ENCODE data around the gene SMOC2.
"Not testable (repeated sequence)": the region's sequence is repeated elsewhere in the genome, so short reads cannot be mapped to it uniquely, and the experiment has no call there.

SMOC2 gene

DNA sequence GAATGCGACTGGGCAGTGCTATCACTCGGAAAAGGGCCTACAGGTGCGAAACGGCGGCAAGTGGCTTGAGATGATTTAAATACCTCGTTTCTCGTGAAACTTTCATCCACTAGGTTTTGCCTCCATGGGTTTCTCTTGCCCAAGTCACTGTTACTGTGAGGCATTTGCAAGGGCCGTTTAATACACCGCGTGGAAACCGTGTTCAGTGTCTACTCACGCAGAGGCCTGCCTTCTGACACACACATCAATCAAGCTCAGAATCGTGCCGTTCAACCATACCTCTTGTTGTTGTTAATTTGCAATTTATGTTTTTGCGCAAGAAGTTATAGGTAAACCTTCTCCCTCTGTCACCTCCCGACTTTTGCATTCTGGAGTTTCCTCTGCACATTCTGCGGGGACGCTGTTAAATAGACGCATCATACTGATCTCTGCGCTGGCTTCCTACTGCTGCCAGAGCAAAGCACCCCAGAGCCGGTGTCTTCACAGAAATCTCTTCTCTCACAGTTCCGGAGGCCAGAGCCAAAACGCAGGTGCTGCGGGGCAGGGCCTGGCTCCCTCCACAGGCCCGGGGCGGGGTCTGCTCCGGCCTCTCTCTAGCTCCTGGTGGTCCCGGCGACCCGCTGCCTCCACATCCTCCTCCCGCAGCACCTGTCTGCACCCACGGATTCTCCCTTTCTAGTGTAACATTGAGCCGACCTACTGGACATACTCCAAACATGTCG, 251.4 kb downstream of the SMOC2 start:
- DNase-seq = no peak

DNA sequence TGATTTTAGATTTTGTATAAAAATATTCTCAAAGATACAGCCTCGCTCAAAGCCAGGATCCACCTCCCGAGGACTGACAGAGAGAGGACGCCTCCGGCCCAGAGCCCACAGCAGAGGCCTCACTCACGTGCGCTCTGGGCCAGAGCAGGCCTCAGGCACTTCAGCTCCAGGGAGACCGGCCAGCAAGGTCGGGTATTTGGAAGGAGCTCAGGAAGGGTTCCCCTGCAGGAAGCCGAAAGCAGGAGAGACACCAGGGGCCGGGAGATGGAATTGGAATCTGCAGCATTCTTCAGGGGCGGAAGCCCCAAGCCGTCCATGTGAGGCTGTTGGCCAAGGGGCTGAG, 251.9 kb downstream of the SMOC2 start:
- not testable (repeated sequence) for DNase-seq

DNA sequence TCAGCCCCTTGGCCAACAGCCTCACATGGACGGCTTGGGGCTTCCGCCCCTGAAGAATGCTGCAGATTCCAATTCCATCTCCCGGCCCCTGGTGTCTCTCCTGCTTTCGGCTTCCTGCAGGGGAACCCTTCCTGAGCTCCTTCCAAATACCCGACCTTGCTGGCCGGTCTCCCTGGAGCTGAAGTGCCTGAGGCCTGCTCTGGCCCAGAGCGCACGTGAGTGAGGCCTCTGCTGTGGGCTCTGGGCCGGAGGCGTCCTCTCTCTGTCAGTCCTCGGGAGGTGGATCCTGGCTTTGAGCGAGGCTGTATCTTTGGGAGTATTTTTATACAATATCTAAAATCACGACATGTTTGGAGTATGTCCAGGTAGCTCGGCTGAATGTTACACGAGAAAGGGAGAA, 253.8 kb downstream of the SMOC2 start:
- not testable (repeated sequence) for DNase-seq

DNA sequence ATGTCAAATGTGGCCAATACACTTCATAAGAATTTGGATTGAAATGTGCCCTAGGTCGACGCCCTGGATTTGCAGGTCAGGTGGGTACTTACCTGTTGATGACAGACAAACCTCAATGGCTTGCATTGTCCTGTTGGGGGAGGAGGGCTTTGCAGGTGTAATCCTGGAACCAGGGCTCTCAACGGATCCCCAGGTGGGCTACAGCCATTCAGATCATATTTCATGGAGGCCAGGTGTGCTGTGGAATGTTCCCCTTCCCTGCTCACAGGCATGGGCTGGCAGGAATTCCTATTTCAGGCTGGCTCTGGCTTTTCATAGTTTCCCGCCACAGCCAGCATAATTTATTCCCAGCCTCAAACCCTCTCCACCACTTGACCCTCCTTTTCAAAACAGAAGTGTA, 254.7 kb downstream of the SMOC2 start:
- DNase-seq = no peak

DNA sequence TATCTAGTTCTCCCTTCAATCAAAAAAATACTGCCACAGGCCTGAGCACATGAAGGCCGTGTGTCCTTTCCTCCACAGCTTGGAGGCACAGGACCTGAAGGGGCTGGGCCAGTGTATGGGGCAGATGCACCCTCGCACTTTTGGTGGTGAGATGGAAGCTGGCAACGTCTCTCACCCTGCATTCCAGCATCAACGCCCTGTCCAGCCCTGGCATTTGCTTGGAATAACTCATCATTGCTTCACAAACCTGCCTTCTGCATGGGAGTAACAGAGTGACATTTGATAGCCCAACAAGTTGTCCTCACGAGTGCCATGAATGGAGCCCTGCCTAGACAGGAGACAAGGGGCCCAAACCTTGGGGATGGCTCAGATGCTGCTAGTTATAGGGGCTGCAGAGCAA, 257.9 kb downstream of the SMOC2 start:
- DNase-seq = no peak

DNA sequence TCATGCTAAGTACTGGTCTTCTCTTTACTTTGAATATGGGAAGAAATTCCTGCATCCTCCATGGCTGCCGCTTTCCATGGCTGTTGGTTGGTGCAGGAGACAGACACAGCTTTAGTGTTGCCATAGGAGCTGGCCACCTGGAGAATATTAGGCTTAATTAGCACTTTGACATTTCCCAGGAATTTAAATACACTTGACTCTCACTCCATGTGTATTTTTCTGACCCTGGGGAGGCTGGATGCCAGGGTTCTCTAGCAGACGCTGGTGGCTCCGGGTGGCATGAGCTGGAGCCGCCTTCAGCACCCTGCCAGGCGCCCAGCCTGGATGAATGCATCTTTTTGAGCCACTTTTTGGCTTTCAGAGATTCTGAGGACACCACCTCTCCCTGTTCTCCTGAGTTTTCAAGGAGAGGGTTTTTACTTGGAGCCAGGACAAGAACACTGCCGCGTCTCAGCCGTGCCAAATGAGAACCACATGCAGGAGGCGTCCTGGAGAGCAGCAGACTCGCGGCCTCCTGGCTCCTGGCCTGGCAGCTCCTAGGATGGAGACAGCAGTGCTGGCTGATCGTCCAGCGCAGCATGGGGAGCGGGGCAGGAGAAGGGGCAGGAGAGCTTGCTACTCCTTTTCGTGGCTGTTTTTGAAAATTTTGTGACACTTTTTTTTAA, 258.8 kb downstream of the SMOC2 start:
- DNase-seq = no peak

DNA sequence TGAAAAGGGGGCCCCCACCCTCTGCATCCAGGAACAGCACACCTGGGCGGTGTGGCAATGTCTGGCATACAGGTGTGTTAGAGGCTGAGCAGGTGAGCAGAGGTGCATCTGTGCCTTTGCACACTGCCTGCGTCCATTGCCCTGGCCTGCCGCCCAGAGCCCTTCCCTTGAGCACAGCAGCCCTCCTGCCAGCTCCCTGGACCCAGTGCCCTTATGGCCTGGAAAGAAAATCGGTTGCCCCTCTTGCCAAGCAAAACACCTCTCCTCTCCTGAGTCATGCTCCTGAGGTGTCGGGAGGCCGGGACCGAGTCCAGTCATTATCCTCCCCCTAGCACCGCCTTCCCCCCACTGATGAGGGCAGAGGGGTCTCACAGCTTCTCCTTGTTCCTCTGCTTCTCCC, 259.9 kb downstream of the SMOC2 start:
- DNase-seq = no peak

DNA sequence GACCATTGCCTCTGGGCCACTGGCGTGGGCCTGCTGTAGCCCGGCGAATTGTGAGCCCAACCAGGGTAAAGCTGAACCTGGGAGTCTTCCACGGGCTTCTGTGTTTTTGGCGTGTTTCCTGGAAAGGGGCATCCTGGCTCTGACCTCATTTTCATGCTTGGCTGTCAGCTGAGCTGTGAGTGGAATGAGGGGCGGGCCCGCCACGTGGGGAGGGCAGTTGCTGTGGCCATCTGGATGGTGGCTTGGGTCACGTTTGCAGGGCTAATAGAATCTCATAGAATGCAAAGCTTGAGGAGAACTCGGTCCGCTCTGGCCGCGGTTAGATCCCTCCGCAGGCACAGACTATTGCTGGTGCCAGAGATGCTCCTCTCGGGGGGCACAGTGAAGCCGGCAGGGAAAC, 263.0 kb downstream of the SMOC2 start:
- no peak for DNase-seq

DNA sequence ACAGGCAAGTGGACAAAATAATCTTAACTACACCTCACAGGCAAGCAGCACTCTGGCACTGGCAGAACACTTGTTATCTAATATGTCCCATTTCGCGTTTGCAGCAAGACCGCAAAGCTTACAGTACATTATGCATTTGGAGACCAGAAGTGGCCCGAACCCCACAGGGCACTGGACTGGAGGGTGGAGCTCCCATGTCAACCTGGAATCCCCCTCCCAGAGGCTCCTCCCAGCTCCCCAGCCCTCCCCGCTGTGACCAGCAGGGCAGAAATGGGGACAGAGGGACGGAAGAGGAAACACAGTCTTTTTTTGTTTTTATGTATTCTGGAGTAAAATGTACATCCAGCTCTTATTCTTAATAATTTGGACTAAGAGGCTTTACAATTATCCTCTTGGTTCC, 263.7 kb downstream of the SMOC2 start:
- DNase-seq = no peak

DNA sequence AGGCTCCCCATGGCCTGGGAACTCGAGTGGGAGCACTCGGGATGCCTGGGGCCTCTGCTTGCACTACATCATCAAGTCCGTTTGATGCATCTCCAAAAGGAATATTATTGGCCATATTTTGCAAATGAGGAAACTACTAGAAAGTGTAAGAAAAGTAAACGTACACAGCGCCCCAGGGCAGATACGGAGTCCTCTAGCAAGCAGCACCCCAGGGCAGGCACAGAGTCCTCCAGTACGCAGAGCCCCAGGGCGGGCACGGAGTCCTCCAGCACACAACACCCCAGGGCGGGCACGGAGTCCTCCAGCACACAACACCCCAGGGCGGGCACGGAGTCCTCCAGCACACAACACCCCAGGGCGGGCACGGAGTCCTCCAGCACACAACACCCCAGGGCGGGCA, 264.3 kb downstream of the SMOC2 start:
- DNase-seq = not testable (repeated sequence)

DNA sequence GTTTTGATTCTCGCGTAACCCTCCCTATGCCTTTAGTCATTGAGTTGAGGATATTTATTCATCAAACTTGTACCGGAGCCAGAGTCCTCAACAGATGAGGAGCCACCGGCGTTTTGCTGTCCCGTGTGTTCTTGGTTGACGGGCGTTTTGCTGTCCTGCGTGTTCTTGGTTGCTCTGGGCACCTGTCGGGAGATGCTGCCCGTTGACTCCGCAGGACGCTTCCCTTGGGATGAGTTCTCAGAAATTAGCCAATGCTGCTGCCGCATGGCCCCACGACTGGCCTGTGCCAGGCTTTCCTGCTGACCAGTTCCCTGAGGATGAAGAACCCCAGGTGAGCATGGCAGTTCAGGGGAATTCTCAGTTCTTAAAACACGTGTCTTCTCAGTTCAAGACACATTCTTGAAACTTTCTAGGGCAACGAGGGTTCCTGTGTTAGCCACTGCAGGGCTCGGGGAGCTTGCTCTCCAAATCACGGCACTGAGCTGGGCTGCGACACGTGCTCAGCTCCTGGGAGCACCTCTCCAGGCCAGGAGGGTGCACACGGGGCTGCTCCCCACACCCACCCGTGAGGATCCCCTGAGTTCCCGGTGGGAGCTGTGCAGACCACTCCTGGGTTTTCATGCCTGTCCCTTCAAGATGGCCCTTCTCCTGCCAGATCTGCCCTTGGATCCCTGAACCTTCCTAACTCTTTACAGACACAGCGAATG, 265.6 kb downstream of the SMOC2 start:
- no peak for DNase-seq

DNA sequence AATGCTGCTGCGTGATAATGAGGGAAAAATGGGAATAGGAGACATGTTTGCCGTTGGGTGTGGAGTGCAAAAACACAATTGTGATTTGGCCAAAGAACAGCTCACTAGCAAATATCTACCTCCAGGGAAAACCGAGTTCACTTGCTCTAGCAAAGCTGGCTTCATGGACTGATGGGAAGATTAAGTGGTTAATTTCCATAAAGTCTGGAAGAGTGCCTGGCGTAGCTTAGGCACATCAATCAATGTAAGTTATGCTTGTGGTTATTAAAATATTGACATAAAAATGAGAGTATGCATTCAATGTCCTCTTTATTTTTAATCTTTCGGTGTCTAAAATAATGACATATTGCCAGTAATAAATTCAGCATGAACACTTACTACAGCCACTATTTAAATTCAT, 267.5 kb downstream of the SMOC2 start:
- DNase-seq = no peak

DNA sequence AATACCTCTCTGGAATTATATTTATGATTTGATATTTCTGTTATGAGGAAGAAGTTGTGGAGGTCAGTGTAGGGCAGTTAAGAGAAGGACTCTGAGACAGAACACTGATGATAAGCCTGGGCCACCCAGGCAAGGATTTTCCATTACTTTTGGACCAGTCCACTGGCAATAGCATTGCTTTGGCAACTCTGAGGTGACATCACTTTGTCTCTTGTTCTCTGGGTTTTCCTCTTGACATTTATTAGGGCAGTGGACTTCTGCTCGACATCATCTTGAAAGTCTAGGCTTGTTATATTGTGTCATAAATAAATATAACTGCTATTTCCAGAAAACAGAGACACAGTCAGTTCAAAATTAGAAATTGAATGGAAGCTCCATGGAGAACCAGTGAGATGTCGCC, 268.0 kb downstream of the SMOC2 start:
- DNase-seq = no peak

DNA sequence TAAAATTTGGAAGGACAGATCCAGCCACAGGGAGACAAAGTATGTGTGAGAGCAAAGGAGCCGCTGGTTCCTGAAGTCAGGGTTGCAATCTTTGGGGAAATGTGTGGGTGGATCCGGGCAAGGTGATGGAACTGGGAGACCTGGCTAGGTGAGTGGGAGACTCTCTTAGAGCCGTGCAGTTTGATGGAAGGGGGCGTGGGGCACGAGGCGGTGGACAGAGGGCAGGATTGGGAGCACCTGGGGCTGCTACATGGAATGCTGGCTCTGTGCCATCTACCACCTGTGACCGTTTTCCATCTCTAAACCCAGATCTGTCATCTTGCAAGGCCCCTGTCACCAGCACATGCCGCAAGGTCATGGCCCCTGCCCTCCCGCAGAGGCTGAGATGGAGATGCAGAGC, 268.4 kb downstream of the SMOC2 start:
- DNase-seq = no peak

DNA sequence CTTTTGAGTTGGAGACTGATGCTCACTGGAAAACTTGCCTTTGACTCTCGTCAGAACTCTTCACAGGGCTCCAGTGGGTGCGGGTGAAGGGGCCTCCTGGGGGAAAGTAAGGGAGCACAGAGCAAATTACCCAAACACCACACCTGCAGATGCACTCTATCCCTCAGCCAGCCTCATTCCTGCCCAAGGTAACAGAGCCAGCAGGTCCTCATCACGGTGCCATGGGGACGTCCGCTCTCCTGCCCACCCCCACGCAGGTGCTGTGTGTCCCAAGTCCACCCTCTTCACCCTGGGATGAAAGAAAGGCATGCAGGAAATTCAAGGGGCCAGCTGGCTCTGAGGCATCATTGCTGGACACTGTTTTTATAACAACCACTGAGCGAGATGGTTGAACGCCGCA, 269.0 kb downstream of the SMOC2 start:
- DNase-seq = no peak

DNA sequence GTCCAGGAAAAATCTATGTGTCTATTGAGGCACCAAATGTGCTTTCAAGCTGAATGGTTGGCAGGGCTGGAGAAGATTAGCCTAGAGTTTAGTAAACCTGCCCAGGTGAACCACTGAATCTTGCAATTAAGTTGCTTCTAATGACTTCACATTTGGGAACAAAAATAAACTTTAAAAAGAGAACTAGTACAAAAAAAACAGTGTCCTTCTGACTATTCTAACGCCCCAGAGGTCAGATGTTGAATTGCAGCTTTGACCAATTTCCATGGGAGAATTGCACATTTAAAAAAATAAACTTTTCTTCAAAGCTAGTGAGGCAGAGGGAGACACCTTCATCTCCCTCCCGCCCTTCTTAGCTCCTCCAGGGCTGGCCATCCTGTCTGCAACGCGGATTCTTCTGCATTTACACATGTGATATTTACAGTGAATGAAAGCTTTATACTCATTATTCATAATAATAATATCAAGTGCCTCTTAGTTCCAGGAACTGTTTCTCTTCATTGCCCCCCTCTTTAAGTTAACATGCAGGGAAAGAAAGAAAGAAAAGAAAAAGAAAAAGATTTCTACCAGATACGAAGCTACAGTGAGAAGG, 270.2 kb downstream of the SMOC2 start:
- DNase-seq = no peak

DNA sequence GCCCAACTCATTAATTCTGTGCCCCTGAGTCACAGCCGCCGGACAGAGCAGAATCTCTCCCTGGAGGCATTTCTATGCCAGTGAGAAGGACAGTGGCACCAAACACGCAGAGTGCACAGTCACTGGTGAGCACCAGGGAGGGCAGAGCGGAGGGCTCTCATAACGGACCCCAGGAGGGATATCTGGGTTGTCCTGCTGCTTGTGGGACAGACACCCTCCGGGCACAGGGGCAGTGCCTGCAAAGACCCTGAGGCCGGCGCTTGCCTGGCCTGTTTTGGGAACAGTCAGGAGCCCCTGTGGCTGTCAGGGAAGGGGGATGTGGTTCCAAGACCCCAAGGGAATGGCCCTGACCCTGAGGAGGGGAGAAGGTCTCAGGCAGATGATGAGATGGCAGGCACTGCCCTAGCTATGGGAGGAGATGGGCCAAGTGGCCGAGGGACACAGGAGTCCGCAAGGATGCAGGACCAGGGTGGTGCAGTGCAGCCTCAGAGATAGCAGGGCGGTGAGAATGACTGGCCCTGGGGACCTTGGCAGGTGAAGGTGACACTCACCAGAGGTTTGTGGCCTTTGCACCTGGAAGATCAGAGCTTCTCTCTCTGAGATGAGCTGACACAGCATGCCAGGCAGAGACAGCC, 270.8 kb downstream of the SMOC2 start:
- DNase-seq = no peak

DNA sequence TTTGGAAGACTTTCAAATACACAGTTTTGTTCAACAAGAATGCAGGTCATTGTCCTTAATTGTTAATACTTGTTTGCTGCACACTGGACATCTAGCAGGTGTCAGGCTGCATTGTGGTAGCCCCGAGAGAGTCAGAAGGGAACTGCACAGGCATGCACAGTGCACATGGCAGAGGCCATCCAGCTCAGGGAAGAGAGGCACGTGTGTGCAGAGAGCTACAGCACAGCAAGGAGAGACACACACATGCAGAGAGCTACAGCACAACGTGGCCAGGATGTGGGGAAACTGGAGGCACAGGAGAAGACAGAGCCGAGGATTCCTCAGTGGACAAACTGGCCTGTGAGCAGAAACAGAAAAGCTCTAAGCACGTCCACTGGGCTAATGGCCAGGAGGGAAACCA, 272.0 kb downstream of the SMOC2 start:
- DNase-seq = no peak

DNA sequence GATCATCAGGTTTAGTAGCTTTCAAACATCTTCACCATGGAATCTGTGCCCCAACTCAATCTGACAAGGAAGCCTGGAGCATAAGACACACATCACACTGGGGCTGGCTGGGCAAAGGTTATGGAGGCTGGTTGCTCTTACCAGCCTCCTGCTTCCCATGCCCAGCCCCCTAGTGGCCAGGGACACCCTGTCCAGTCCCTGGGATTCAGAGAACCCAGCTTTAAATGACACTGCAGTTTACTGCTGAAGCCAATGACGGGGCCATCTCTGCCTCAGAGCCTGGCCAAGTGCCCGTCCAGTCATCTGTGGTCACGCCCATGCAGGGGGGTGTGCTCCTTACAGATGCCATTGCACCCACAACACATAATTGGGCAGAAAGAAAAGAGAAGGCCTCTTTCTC, 272.9 kb downstream of the SMOC2 start:
- no peak for DNase-seq

DNA sequence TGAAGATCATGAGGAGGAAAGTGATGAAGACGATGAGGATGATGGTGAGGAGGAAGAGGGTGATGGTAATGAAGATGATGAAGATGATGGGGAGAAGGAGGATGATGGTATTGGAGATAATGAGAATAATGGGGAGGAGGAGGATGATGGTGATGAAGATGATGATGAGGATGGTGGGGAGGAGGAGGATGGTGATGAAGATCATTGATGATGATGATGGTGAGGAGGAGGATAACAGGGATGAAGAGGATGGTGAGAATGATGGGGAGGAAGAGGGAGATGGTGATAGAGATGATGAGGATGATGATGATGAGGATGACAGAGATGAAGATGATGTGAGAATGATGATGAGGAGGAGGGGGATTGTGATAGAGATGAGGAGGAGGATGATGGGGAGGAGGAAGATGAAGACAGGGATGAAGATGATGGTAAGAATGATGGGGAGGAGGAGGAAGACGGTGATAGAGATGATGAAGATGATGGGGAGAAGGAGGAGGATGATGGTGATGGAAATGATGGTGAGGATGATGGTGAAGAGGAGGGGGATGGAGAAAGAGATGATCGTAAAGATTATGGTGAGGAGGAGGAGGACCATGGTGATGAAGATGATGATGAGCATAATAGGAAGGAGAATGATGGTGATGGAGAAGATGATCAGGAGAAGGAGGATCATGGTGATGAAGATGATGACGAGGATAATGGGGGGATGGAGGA, 273.7 kb downstream of the SMOC2 start:
- DNase-seq = no peak

DNA sequence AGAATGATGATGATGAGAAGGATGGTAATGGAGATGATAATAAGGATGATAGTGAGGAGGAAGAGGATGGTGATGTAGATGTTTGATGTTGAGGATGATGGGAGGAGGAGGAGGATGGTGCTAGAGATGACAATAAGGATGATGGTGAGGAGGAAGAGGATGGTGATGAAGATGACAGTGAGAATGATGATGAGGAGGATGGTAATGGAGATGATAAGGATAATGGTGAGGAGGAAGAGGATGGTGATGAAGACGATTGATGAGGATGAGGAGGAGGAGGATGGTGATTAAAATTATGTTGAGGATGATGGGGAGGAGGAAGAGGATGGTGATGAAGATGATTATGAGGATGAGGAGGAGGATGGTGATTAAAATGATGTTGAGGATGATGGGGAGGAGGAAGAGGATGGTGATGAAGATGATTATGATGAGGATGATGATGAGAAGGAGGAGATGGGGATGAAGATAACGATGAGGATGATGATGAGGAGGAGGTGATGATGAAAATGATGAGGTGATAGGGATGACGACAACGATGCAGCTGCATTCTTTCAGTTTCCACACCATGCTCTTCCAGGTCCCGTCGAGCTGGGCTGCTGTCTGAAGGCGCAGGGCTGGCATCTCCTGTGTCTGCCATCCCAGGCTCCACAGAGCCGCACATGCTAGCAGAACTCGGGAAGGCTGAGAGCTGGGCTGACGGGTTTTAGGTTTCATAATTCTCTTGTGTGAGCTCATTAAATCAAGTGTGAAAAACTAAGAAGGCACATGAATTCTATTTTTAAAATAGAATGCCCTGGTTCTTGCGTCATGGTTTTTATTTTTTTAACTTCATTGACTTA, 274.9 kb downstream of the SMOC2 start:
- no peak for DNase-seq

DNA sequence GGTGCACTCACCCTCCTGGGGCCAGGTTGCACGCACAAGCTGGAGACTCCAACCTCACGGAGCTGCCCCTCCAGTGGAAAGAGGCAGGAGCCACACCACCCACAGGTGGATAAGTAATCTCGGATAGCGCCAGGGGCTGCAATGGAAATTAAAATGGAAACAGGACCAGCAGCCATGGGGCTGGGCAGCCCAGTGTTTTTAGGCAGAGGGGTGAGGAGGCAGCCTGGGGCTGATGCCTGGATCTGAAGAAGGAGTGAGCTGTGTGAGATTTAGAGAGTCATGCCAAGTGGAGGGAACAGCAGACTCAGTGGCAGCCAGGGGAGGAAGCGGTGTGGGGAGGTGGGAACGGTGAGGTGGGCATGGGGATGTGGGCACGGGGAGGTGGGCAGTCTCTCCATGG, 275.6 kb downstream of the SMOC2 start:
- no peak for DNase-seq

Data from central memory CD4-positive, alpha-beta T cell (primary cell).